GM08714 (cell line): Measurements from ENCODE around the gene CALY.

ENCODE experiments used
- H3K4me3 ChIP-seq: fragments of 200-500 bp; sonication (Bioruptor generic); 2 replicates; pipeline ENCODE4 v1.5.1; 2014; ENCODE audit warnings: mild to moderate bottlenecking, low read length, inconsistent platforms
- ZNF274 ChIP-seq: IDR thresholded peaks from 2 replicates; pipeline ENCODE4 v1.6.1; 2012; ENCODE audit warnings: mild to moderate bottlenecking, low read depth, low read length

The CALY gene

DNA sequence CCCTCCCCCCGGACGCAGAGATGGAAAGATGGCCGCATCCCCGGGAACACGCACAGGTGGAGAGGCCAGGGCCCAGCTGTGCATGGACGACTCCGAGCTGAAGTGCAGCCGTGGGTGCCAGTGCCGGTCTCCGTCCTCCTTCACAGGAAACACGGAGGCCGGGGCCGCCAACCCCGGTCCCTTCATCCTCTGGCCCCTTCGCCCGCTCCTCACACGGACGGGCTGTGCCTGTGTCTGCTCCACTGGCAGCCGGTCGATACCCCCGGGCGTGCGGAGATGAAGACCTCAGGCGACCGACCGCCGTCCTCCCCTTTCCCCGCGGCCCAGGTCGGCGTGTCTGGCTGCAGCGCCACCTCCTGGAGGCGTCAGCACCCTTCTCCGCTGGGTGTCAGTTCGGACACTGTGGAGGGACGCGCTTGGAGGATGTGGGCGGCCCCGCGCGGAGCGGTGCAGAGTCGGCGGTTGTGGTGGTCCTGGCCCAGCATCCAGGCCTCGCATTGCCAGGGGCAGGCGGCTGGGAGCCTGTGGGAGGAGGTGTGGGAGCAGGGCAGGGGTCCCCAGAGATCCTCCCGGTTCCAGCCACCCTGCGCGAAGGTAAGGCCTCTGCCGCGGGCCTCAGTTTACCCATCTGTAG lies 18.1 kb downstream of the CALY start:
- no peak overlapping the region for H3K4me3 ChIP-seq
- no peak for TF ChIP-seq ZNF274

DNA sequence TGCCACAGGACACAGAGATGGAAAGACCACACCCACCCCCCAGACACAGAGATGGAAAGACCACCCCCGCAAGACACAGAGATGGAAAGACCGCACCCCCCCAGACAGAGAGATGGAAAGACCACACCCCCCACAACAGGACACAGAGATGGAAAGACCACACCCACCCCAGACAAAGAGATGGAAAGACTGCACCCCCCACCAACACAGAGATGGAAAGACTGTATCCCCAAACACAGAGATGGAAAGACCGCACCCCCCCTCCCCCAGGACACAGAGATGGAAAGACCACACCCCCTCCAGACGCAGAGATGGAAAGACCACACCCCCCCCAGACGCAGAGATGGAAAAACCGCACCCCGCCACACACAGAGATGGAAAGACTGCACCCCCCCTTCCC lies 20.0 kb downstream of the CALY start:
- TF ChIP-seq ZNF274: no peak

DNA sequence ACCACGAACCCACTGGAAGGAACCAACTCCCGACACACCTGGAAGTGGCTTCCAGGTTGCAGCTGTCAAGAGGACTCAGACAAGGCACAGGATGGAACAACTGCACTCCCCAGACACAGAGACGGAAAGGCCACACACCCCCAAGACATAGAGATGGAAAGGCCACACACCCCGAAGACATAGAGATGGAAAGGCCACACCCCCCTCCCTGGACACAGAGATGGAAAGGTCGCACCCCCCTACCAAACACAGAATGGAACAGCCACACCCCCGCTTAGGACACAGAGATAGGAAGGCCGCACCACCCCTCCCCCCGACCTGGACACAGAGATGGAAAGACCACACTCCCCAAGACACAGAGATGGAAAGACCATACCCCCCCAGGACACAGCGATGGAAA lies 20.4 kb downstream of the CALY start:
- no peak for TF ChIP-seq ZNF274
- no peak overlapping the region for H3K4me3 ChIP-seq

More for the DNA sequence above, 20.0 kb downstream of the CALY start:
- no peak overlapping the region for H3K4me3 ChIP-seq

DNA sequence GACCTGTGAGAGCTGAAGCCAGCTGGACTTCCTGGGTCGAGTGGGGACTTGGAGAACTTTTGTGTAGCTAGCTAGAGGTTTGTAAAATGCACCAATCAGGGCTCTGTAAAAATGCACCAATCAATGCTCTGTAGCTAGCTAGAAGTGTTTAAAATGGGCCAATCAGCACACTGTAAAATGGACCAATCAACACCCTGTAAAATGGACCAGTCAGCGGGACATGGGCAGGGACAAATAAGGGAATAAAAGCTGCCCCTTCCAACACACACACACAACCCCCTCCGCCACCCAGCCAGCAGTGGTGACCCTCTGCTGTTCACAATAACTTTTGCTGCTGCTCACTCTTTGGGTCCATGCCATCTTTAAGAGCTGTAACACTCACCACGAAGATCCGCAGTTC lies 20.8 kb downstream of the CALY start:
- no peak overlapping the region for H3K4me3 ChIP-seq
- no peak for TF ChIP-seq ZNF274

DNA sequence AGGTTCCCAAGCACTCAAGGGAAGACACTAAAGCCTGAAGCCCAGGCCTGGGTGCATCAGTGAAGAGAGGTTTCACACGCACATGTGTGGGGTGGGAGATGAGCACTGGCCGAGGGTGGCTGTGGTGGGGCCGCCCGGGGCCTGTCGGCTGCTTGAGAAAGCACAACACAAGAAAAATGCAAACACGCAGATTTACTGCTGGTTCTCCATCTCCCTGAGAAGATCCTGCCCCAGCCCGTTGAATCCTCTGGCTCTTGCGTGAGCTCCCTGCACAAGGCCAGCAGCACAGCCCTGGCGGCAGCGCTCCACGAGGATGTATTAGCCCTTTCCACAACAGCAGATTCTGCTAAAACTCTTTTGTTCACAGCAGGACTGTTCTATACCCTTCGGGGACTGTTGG lies 21.8 kb downstream of the CALY start:
- H3K4me3 ChIP-seq: no peak overlapping the region
- no peak for TF ChIP-seq ZNF274

DNA sequence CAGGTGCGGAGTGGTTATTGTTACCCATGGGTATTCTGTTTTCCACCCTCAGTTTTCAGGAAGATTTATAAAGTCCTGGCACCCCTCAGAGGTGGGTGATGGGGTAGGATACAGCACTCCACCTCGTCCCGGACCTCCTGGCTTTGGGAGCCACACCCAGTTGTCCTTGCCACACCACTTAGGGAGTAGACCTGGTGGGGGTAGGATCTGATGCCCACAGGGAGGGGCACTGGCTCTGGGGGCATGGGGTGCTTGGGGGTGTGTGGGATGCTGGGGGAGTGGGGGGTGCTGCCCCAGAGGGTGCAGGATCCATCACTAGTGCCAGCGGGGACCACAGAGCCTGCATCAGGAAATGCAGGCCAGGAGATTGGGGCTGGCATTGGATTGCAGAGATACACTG lies 23.5 kb downstream of the CALY start:
- no peak for TF ChIP-seq ZNF274
- H3K4me3 ChIP-seq: no peak overlapping the region

DNA sequence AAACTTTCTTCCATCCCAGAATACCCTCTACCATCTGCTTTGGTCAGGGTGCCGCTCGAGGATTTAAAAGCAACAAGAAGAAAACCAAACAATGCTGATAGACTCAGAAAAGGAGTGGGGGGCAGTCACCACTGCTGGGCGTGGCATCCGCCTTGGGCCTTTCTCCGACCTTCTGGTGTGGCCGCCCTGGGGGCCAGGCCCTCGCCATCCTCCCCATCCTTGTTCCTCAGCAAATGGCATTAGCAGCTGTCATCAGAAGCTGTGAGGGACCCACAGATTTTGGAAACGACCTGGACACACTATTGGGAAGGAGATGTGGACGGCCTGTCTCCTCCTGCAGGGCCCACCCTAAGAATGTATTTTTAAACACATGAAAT lies 23.9 kb downstream of the CALY start:
- no peak for TF ChIP-seq ZNF274
- H3K4me3 ChIP-seq: no peak overlapping the region

DNA sequence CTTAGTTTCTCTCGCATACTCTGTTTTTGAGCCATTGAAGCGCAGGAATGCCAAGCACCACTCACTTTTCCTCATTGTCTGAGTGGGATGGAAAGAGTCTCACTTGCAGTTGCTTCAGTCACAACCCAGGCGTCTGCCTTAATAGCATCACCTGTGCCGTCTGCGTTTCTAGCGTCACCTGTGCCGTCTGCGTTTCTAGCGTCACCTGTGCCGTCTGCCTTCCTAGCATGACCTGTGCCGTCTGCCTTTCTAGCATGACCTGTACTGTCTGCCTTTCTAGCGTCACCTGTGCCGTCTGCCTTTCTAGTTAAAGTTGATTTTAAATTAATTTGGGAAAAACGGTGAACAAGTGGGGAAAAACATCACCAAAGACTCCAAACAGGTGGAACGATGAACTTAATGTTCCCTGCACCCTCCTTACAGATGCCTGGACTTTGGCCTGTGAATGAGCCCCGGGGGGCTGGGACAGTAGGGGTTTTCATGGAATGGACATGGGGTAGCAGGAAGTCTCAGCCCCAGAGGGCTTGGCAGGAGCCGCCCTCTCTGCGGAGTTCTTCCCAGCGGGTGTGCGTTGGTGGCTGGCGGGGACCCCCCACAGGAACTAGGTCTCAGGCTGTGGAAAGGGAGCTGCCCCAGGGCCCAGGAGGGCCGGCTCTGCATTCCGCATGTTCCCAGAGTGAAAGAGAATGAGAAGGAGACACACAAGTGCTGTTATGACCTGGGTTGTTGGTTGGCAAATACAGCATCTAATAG lies 24.5 kb downstream of the CALY start:
- TF ChIP-seq ZNF274: no peak
- H3K4me3 ChIP-seq: no peak overlapping the region

DNA sequence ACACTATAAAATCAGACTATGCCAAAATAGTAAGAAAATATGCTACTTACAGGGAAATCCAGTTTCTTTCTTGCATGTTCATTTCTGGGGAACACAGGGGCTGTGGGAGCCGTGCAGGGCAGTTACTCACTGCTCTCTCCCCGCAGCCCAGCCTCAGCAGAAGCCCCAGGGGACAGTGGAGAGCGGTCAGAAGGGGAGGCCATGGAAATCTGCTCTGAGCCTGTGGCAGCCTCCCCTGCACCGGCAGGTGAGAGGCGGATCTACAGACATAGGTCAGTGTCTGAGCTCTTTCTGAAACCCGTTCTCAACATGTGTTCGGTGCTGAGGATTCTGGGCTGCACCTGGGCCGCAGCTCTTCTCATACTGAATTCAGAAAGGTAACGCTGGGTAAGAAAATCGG lies 25.1 kb downstream of the CALY start:
- no peak overlapping the region for H3K4me3 ChIP-seq

DNA sequence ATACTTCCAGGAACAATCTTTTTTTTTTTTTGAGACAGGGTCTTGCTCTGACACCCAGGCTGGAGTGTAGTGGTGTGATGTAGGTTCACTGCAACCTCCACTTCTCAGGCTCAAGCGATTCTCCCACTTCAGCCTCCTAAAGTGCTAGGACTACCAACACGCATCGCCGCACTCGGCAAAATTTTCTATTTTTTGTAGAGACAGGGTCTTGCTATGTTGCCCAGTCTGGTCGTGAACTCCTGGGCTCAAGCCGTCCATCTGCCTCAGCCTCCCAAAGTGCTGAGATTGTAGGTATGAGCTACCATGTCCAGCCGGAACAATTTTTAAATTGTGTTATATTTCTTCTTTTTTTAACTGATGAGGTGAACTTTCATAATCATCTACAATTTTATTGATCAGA lies 25.9 kb downstream of the CALY start:
- H3K4me3 ChIP-seq: no peak overlapping the region
- no peak for TF ChIP-seq ZNF274

More for the DNA sequence above, 25.1 kb downstream of the CALY start:
- TF ChIP-seq ZNF274: no peak

DNA sequence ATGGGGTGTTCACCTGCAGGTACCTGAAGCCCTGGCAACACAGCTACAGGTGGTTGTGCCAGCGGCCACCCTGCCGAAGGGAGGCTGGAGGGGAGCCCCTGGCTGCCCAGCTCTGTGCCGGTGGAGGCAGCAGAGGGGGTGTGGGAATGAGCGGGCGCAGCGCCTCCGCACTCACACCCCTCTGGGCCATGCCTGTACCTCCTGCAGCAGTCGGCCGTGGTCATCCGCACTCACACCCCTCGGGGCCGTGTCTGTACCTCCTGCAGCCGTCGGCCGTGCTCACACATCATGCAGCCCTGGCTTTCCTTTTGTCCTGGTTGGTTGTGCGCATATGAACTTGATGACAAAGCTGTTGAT lies 26.3 kb downstream of the CALY start:
- H3K4me3 ChIP-seq: no peak overlapping the region
- TF ChIP-seq ZNF274: no peak

DNA sequence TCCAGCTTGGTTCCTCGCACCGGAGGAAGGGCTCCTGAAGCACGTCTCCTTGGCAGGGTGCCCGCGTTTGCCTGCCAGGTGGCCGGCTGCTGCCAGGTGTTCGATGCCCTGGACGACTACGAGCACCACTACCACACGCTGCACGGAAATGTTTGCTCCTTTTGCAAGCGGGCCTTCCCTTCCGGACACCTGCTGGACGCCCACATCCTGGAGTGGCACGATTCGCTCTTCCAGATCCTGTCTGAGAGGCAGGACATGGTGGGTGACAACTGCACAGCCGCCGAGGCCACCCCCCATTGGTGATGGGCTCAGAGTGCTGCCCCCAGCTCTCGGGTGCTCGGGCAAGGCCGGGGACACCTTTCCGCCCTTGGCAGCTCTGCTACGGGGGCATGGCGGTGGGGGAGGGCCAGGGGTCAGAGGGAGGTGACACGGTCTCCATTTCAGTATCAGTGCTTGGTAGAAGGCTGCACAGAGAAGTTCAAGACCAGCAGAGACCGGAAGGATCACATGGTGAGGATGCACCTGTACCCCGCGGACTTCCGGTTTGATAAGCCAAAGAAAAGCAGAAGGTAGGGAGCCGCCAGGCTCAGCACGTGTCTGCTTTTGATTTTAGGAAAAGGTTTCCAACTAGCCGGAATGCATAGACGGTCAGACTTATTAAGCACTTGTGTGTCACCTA lies 26.8 kb downstream of the CALY start:
- no peak overlapping the region for H3K4me3 ChIP-seq
- TF ChIP-seq ZNF274: no peak

DNA sequence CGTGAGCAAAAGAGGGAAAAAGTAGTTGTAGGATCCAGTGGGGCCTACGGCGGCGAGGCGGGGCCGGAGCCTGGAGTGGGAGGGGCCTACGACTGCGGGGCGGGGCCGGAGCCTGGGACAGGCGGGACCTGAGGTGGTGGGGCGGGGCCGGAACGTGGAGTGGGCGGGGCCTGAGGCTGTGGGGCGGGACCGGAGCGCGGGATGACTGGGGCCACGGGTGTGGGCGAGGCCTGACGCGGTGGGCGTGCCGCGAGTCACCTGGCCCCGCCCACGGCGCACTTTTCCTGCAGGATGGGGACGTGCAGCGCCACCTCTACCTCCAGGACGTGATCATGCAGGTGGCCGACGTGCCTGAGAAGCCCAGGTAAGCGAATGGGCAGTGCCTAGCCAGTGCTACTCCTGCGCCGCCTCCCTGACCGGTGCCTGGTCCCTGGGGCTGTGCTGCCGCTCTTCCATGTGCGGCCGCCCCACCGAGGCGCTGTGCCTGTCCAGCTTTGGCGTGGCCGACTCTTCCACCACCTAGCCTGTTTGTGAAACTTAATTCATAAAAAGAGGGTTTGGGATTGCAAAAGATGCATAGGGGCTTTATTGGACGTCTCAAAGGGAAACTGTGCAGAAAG lies 27.5 kb downstream of the CALY start:
- TF ChIP-seq ZNF274: no peak

DNA sequence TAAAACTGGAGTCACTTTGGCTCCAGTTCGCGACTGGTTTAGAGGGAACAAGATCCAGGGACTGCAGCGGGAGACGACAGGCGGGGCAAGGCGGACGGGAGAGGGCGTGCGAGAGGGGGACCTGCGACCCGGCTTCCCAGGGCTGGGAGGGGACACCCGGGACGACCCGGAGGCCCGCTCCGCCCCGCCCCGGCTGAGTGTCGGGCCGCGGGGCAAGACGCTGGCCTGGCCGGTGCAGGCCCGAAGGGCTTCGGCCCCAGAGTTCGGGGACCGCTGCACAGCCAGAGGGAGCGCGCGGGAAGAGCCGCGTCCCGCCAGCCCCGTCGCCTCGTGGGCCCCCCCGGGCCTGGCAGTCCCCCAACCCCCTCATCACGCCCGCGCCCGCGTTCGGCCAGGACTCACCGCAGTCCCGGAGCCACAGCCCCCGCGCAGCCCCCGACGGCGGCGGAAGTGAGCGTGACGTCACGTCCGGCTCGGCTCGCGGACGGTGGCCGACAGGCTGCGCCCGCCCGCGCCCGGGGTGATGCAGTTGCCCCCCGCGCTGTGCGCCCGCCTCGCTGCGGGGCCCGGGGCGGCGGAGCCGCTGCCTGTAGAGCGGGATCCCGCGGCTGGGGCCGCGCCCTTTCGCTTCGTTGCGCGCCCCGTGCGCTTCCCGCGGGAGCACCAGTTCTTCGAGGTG lies 28.1 kb downstream of the CALY start, which contains the start of the genes TUBGCP2 and ZNF511:
Gene TUBGCP2 (minus strand): TSS at position 452 of the 679 bp plus-strand sequence. CDS start 5,931 bp downstream, outside the sequence.
Gene ZNF511 (plus strand): TSS at position 494 of the 679 bp plus-strand sequence. CDS start 30 bp downstream, at position 524.
- TF ChIP-seq ZNF274: no peak
- peak within 1 kb of the TSS; percentile 92 for H3K4me3 ChIP-seq

More for the DNA sequence above, 27.5 kb downstream of the CALY start:
- peak overlapping the region; percentile 92 for H3K4me3 ChIP-seq
